Esophagus squamous epithelium (tissue), 5 donors: Measurements from ENCODE around the gene DIS3. TPM values are rescaled to one million over a fixed set of nuclear protein-coding genes. Genes with fewer than 3 reads are reported as not detected.
"Not testable (repeated sequence)": the region's sequence is repeated elsewhere in the genome, so short reads cannot be mapped to it uniquely, and the experiment has no call there.

Experiments used
- DNase-seq: peaks from one replicate; lab custom pipeline; 2025; lab: John Stamatoyannopoulos, UW
- H3K27ac ChIP-seq, 4 donors: fragments of 200-600 bp; sonication (generic); one replicate each; pipeline ENCODE4 v1.5.1; 2016 to 2019; ENCODE audit warnings: mild to moderate bottlenecking in 1 of 4
- H3K27me3 ChIP-seq, 4 donors: fragments of 200-600 bp; sonication (generic); 1 replicate in 3 of 4; 2 replicates in 1 of 4; pipeline versions ENCODE4 v1.5.1 to v1.6.0; 2017 to 2021; ENCODE audit warnings: antibody characterized with exemption in 1 of 4
- H3K36me3 ChIP-seq, 3 donors: fragments of 200-600 bp; sonication (generic); one replicate each; pipeline ENCODE4 v1.5.1; 2016 to 2019
- H3K4me1 ChIP-seq, 3 donors: fragments of 200-600 bp; sonication (generic); one replicate each; pipeline ENCODE4 v1.5.1; 2017 to 2019
- H3K4me3 ChIP-seq, 4 donors: fragments of 200-600 bp; sonication (generic); 1 replicate in 3 of 4; 2 replicates in 1 of 4; pipeline ENCODE4 v1.5.1; 2016 to 2019; ENCODE audit warnings: mild to moderate bottlenecking in 2 of 4, moderate library complexity in 1 of 4
- H3K9me3 ChIP-seq, 3 donors: fragments of 200-600 bp; sonication (generic); one replicate each; pipeline ENCODE4 v1.5.1; 2016 to 2019
- CTCF ChIP-seq, 6 experiments: fragments of 450-650 bp in 4 of 6; fragments of 200-600 bp in 2 of 6; sonication (generic) in 2 of 6; IDR thresholded peaks; one replicate each; pipeline ENCODE4 v1.5.1; 2016 to 2019; ENCODE audit warnings: antibody characterized with exemption in 6 of 6, mild to moderate bottlenecking in 4 of 6, moderate library complexity in 4 of 6
- POLR2A ChIP-seq, 4 donors: fragments of 450-650 bp; IDR thresholded peaks; one replicate each; pipeline ENCODE4 v1.6.1; 2017; ENCODE audit warnings: antibody characterized with exemption in 4 of 4, mild to moderate bottlenecking in 4 of 4, moderate library complexity in 3 of 4
- WGBS, 2 donors: methylation state at CpG; one replicate each; pipeline ENCODE4 v1.1.5; 2018; 5-methylcytosine and 5-hydroxymethylcytosine counted together
- intact Hi-C: fragments of 100-400 bp; cut with DNase I; formaldehyde crosslinking; loops from one replicate; pipeline ENCODE4 v1.15.0; 2022
- small RNA-seq, 4 donors: library from RNA; depleted of rRNA; stranded (forward); fragments of <200 nt; gene quantifications; one replicate each; pipeline ENCODE3, GENCODE V24; 2016
- total RNA-seq, 4 donors: library from RNA; depleted of rRNA; stranded (reverse); fragments of >200 nt; gene quantifications; one replicate each; pipeline ENCODE4 v1.1.0, GENCODE V29; 2016
- donor health status: DM: yes; HTN: yes; CAD: no.

Gene DIS3
- total RNA-seq, 4 donors from 2014 or later, result 21.0 to 36.7 (median 32.5) TPM

DNA sequence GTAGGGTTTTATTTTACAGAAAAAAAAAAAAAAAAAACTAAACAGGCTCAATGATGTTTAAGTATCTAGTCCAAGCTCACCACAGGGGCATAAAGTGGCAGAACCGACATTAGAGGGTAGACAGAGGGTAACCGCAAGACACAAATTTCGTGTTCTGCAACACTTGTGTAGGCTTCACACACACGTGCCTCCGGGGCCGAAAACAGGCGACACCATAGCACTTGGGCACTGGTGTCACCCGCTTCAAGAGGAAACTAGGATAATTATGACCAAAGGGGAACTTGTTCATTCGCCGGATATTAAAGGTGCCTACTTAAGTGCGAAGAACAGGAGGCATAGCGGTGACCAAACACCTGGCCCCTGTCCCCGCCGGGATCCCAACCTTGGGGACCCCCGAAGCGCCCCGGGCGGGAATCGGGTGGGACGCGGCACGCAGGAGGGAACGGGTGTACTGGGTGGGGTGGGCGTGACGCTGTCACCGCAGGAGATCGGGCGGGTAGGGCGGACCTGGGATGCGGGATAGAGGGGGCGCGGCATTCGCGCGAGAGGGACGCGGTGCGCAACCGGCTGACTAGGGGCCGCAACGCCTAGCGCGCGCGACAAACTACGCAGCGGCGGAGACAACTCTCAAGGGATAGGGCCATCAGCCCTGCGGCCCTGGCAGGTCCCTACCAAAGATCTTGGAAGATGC, 54.8 kb downstream of the DIS3 start:
- DNase-seq, result peak; percentile 6
- Histone ChIP-seq H3K27ac (peak overlapping the region; percentile 67 to 86 (median 77)), H3K4me3 (peak overlapping the region; percentile 73 to 89 (median 80)), H3K4me1 (peaks cover 3 to 35% (median 17%) of the 10 kb centered on the region in 3 donors), H3K9me3 (no peaks in the 10 kb centered on the region), H3K27me3 (no peaks in the 10 kb centered on the region), H3K36me3 (peaks cover 0 to 2% (median 0%) of the 10 kb centered on the region in 3 donors)
- TF ChIP-seq CTCF (IDR thresholded peaks at IDR 0.05), result no peak
- no peak for TF ChIP-seq POLR2A (IDR thresholded peaks at IDR 0.05)
- WGBS, 2 donors, result 2 to 6% methylated on average over 9 to 14 of the region's 49 CpGs
- intact Hi-C loops, result no loop called here

GRCh38 chr13:72726185-72726584, 55.5 kb downstream of the DIS3 start:
- H3K27ac ChIP-seq, H3K27me3 ChIP-seq, H3K36me3 ChIP-seq, DNase-seq, intact Hi-C loops, H3K9me3 ChIP-seq: not testable (repeated sequence)
- Histone ChIP-seq H3K4me1 (peaks cover 3 to 35% (median 17%) of the 10 kb centered on the region in 3 donors), H3K4me3 (peak overlapping the region in 2 of 4 donors; percentile 73 to 78)
- WGBS, 2 donors, result 79 to 86% methylated on average over 13 to 15 of the region's 15 CpGs

DNA sequence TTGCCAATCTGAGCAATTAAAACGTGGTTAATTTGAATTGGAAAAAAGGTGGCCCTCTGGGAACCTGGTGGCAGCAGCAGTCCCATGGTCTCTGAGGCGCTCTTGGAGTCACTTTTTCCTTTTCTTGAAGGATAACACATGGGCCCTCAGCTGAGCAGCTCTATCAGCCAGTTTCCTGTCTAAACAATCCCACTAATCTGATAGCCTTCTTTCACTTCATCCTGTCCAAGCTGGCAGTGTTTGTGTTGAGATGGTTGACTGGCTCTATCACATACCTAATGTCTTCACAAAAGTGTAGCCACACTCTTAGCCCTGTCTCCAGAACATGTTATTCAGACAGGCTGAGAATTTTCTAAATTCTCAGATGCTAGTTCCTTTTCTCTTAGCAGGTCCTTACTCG, 64.9 kb downstream of the DIS3 start:
- intact Hi-C loops, result no loop called here
- TF ChIP-seq POLR2A (IDR thresholded peaks at IDR 0.05) (no peak), CTCF (IDR thresholded peaks at IDR 0.05) (no peak)

More for the DNA sequence above, 64.9 kb downstream of the DIS3 start:
- Histone ChIP-seq H3K27ac (no peak overlapping the region), H3K36me3 (peaks cover 0 to 76% (median 0%) of the 10 kb centered on the region in 3 donors), H3K4me1 (no peaks in the 10 kb centered on the region), H3K27me3 (no peaks in the 10 kb centered on the region), H3K4me3 (no peak overlapping the region), H3K9me3 (peaks cover 0 to 6% (median 0%) of the 10 kb centered on the region in 3 donors)
- 58 to 59% methylated on average over 3 of the region's 3 CpGs for WGBS, 2 donors
- DNase-seq, result no peak

Small RNAs within 50 kb of the gene (small RNA-seq; reads per million reads assigned to genes)
- gene RNU6-80P, result 0 reads per million in 4 donors

Other genes starting within 250 kb of the DIS3 start
- 10 to 100 TPM in 2 of 4 donors, 1 to 10 TPM in 2; 2.8 to 15.0 (median 9.3) TPM for gene MZT1, start 54.3 kb downstream of the DIS3 start, total RNA-seq
- 1 to 10 TPM; 5.2 to 8.7 (median 6.2) TPM for gene BORA, start 54.0 kb downstream of the DIS3 start, total RNA-seq
- gene PIBF1, start 233 bp upstream of the DIS3 start, total RNA-seq, result 10 to 100 TPM; 10.6 to 18.7 (median 11.9) TPM